HEK293T (cell line): ENCODE data around the gene ARHGAP26.

Source experiments
- CTCF ChIA-PET: fragments of 350-600 bp; formaldehyde crosslinking; extraction: SDS; loops from one replicate; lab custom pipeline; 2021; ENCODE audit warnings: antibody characterized with exemption, inconsistent platforms; lab: Yijun Ruan, JAX
- POLR2A ChIA-PET: fragments of 350-600 bp; formaldehyde crosslinking; extraction: SDS; loops from one replicate; lab custom pipeline; 2020; ENCODE audit warnings: antibody characterized with exemption, inconsistent platforms; lab: Yijun Ruan, JAX
- DNase-seq: peaks from one replicate; pipeline ENCODE4 v3.0.0; 2012; ENCODE audit warnings: mixed read lengths; ENCODE audit errors: extremely low spot score
- ARNT ChIP-seq: fragments of 450-650 bp; IDR thresholded peaks from 2 replicates; pipeline ENCODE4 v1.6.1; 2017; ENCODE audit warnings: mild to moderate bottlenecking
- BHLHE40 ChIP-seq: fragments of 450-650 bp; IDR thresholded peaks from 2 replicates; pipeline ENCODE4 v1.6.1; 2016; ENCODE audit warnings: mild to moderate bottlenecking, moderate library complexity, borderline replicate concordance
- CTBP1 ChIP-seq: fragments of 450-650 bp; IDR thresholded peaks from 2 replicates; pipeline ENCODE4 v1.6.1; 2016; ENCODE audit warnings: borderline replicate concordance
- ELF4 ChIP-seq: fragments of 450-650 bp; IDR thresholded peaks from 2 replicates; pipeline ENCODE4 v1.6.1; 2017; ENCODE audit warnings: antibody characterized with exemption
- FOXA1 ChIP-seq: fragments of 450-650 bp; IDR thresholded peaks from 2 replicates; pipeline ENCODE4 v1.6.1; 2016; ENCODE audit warnings: mild to moderate bottlenecking
- FOXK2 ChIP-seq: fragments of 450-650 bp; IDR thresholded peaks from 2 replicates; pipeline ENCODE4 v1.6.1; 2016; ENCODE audit warnings: mild to moderate bottlenecking
- FOXM1 ChIP-seq: fragments of 450-650 bp; IDR thresholded peaks from 2 replicates; pipeline ENCODE4 v1.6.1; 2017; ENCODE audit warnings: mild to moderate bottlenecking, borderline replicate concordance
- HDGF ChIP-seq: fragments of 450-650 bp; IDR thresholded peaks from 2 replicates; pipeline ENCODE4 v1.6.1; 2017; ENCODE audit warnings: antibody characterized with exemption, borderline replicate concordance
- L3MBTL2 ChIP-seq: fragments of 450-650 bp; conservative IDR thresholded peaks from 2 replicates; pipeline ENCODE4 v1.6.1; 2016; ENCODE audit warnings: mild to moderate bottlenecking
- LEF1 ChIP-seq: fragments of 450-650 bp; IDR thresholded peaks from 2 replicates; pipeline ENCODE4 v1.6.1; 2017; ENCODE audit warnings: mild to moderate bottlenecking, borderline replicate concordance
- NFRKB ChIP-seq: fragments of 450-650 bp; IDR thresholded peaks from 2 replicates; pipeline ENCODE4 v1.6.1; 2016; ENCODE audit warnings: mild to moderate bottlenecking, moderate library complexity
- PKNOX1 ChIP-seq: fragments of 450-650 bp; IDR thresholded peaks from 2 replicates; pipeline ENCODE4 v1.6.1; 2016
- SP1 ChIP-seq: fragments of 450-650 bp; IDR thresholded peaks from 2 replicates; pipeline ENCODE4 v1.6.1; 2017
- SUZ12 ChIP-seq: fragments of 450-650 bp; IDR thresholded peaks from 2 replicates; pipeline ENCODE4 v1.6.1; 2016; ENCODE audit warnings: mild to moderate bottlenecking
- TARDBP ChIP-seq: fragments of 450-650 bp; IDR thresholded peaks from 2 replicates; pipeline ENCODE4 v1.6.1; 2016
- ZNF384 ChIP-seq: fragments of 450-650 bp; IDR thresholded peaks from 2 replicates; pipeline ENCODE4 v1.6.1; 2016

Gene ARHGAP26

DNA sequence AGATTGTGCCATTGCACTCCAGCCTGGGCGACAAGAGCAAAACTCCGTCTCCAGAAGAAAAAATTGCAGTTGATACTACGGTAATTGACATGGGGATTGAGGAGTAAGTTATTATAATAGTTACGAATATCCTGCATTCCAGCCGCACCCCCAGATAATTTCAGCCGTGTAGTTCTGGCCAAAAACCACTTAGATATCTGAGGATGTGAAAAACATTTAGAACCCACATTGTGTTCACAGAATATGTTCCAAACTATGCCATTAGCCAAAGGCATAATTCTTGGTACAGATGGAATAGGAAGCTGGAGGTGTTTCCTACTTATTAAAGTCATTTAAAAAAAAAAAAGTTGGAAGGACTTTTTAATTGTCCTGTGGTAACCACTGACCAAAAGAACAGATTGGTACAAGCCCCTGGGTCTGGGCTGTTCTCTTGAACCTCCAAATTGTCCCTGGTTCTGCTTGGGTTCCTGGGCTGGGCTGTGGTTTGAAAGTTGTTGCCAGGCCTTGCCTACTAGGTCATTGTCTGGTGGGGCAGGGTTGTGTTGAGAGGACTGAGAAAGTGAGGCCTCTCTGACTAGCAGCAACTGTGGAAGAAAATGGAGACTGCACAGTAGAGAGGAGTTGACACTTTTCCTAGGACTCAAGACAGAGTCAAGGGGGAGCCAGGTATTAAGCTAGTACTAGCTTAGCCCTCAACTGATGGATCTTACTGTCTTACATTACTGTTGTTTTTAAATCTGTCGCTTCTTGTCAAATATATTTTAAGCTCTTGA, 434.5 kb downstream of the ARHGAP26 start:
- POLR2A ChIA-PET = no interaction called here
- TF ChIP-seq NFRKB (no peak), ELF4 (no peak), L3MBTL2 (no peak), BHLHE40 (no peak), ZNF384 (no peak), SP1 (no peak), FOXK2 (no peak), ARNT (no peak), PKNOX1 (no peak), SUZ12 (no peak), LEF1 (no peak), HDGF (no peak), FOXA1 (no peak), TARDBP (no peak)
- CTCF ChIA-PET = no interaction called here
- no peak for DNase-seq

DNA sequence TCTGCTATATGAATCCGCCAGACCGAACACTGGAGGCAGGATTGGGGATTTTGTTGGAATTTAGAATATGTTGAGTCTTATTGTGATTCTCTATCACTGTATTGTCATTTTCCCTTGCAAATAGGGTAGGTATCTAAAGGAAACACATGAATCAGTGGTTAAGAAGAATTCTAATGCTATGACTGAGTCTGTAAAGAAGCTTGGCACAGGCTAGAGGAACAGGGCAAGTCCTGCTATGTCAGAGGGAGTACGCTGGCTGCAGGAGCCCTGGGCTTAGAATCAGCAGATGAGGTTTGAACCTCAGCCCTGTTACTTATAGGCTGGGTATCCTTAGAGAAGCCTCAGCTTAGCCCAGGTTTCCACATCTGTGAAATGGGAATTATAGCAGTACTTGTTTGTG, 435.2 kb downstream of the ARHGAP26 start:
- POLR2A ChIA-PET = no interaction called here
- CTCF ChIA-PET = no interaction called here
- no peak for DNase-seq
- TF ChIP-seq HDGF (no peak), LEF1 (no peak), SUZ12 (no peak), FOXK2 (no peak), ZNF384 (no peak), ELF4 (no peak), ARNT (no peak), BHLHE40 (no peak), NFRKB (no peak), CTBP1 (no peak), FOXM1 (no peak), SP1 (no peak), L3MBTL2 (no peak)

GRCh38 chr5:143205883-143206195, 435.7 kb downstream of the ARHGAP26 start:
- ChIA-PET CTCF (no interaction called here), POLR2A (no interaction called here)
- TF ChIP-seq L3MBTL2 (no peak), SP1 (no peak), PKNOX1 (no peak), SUZ12 (no peak), FOXA1 (no peak), ZNF384 (no peak), FOXM1 (no peak), FOXK2 (no peak), ARNT (no peak), BHLHE40 (no peak), TARDBP (no peak), HDGF (no peak), CTBP1 (no peak), LEF1 (no peak), NFRKB (no peak), ELF4 (no peak)
- no peak for DNase-seq

DNA sequence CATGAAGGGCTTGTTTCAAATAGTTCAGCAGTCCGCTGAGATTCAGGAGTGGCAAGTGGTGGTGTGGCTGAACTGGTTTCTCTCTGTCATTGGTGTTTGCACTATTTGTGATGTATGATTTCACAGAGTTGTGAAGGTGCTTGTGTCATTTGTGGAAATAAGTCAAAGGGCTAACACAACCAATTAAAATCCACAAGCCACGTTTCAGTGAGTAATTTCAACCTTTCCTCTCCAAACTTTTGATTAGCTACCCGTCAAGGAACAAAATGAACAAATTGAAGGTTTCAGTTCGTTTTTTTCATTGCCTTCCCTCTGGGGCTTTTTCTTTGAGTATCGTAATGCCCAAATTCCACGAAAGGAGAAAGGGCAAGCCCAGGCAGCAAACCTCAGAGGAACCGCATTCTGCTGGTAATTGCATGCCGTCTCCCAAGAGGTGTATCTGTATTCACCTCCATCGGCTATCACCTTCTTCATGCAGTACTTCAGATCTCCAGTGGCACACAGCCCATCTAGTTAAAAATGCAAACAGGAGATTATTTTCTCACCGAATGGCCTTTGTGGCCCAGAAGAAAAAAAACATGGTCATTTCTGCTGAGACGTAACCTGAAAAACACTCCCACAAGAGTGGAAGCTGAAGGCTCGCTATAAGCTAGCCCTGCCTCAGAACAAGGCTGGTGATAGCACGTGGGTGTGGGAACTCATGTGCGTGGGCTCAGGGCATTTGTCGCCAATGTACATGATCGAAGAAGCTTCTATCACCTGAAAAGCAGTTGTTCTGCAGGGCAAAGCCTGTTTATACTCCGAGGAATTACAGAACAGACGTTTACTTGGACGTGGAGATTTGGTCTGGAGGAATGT, 436.2 kb downstream of the ARHGAP26 start:
- DNase-seq = no peak
- CTCF ChIA-PET = no interaction called here
- POLR2A ChIA-PET = no interaction called here
- no peak for TF ChIP-seq PKNOX1
- TF ChIP-seq FOXM1 = no peak
- TF ChIP-seq FOXA1 = no peak
- TF ChIP-seq HDGF = no peak
- no peak for TF ChIP-seq NFRKB
- TF ChIP-seq SP1 = no peak
- TF ChIP-seq ARNT = no peak

DNA sequence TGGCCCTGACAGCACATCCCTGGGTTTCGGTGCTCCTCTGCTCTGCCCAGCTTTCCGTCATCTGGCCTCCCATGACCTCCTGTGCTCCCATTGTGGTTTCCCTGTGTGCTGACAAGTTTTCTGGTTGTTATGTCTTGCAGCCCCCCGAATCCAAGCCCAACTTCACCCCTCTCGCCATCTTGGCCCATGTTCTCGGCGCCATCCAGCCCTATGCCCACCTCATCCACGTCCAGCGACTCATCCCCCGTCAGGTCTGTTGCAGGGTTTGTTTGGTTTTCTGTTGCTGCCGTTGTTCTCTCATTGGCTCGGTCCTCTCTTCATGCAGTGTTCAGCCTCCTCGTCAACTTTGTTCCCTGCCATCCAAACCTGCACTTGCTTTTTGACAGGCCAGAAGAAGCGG, 436.9 kb downstream of the ARHGAP26 start:
- DNase-seq = no peak
- CTCF ChIA-PET = no interaction called here
- TF ChIP-seq ELF4 (no peak), TARDBP (no peak), SP1 (no peak), LEF1 (no peak), PKNOX1 (no peak), L3MBTL2 (no peak), CTBP1 (no peak), NFRKB (no peak), HDGF (no peak), SUZ12 (no peak), ZNF384 (no peak), ARNT (no peak), FOXA1 (no peak), FOXK2 (no peak), BHLHE40 (no peak), FOXM1 (no peak)
- POLR2A ChIA-PET = no interaction called here
